T-cell (primary cell): ENCODE measurements around the gene SNED1. TPM values are rescaled to one million over a fixed set of nuclear protein-coding genes. Genes with fewer than 3 reads are reported as not detected.

Experiments used
- ATAC-seq, 4 experiments: fragments of 200-7000 bp in 3 of 4; fragments of 150-1000 bp in 1 of 4; cut with Tn5 transposase; replicated peaks in 1 of 4; 1 replicate in 3 of 4; 2 replicates in 1 of 4; pipeline ENCODE4 v1.10.0; 2021; ENCODE audit warnings: moderate library complexity in 3 of 4, mild to moderate bottlenecking in 2 of 4, moderate number of reproducible peaks in 1 of 4
- CTCF ChIA-PET, 2 donors: fragments of 300-600 bp; sonication (Branson Sonifier 250); formaldehyde crosslinking; loops; one replicate each; lab custom pipeline; 2022; ENCODE audit warnings: antibody characterized with exemption in 2 of 2; lab: Charles Lee
- POLR2A ChIA-PET, 2 donors: fragments of 300-600 bp; sonication (Branson Sonifier 250); formaldehyde crosslinking; loops; one replicate each; lab custom pipeline; 2022; ENCODE audit warnings: antibody characterized with exemption in 2 of 2; lab: Charles Lee
- DNase-seq, 35 experiments: peaks; one replicate each; pipeline versions ENCODE4 v3.0.0 to v3.0.0-alpha.2; 2013 to 2023
- H3K27ac ChIP-seq: one replicate; pipeline ENCODE4 v1.5.1; 2013; ENCODE audit warnings: low read length
- H3K27me3 ChIP-seq, 2 experiments: replicated peaks in 1 of 2; 1 replicate in 1 of 2; 2 replicates in 1 of 2; pipeline versions ENCODE4 v1.6.1 to v1.7.0; 2013; ENCODE audit warnings: low read length in 1 of 2, mixed read lengths in 1 of 2; ENCODE audit not compliant: control insufficient read depth in 2 of 2, insufficient read depth in 2 of 2; ENCODE audit errors: extremely low read depth in 1 of 2
- H3K36me3 ChIP-seq, 2 donors: 1 replicate in 1 of 2; 2 replicates in 1 of 2; pipeline versions ENCODE4 v1.6.1 to v1.7.0; 2013; ENCODE audit warnings: low read length in 1 of 2; ENCODE audit not compliant: control insufficient read depth in 2 of 2, insufficient read depth in 1 of 2; ENCODE audit errors: extremely low read depth in 1 of 2
- H3K4me1 ChIP-seq, 2 experiments: 1 replicate in 1 of 2; 2 replicates in 1 of 2; pipeline versions ENCODE4 v1.6.1 to v1.7.0; 2013; ENCODE audit warnings: low read length in 2 of 2, mixed read lengths in 1 of 2; ENCODE audit not compliant: insufficient read depth in 2 of 2, control insufficient read depth in 1 of 2; ENCODE audit errors: extremely low read depth in 1 of 2
- H3K4me3 ChIP-seq, 2 donors: 1 replicate in 1 of 2; 2 replicates in 1 of 2; pipeline versions ENCODE4 v1.5.1 to v1.7.0; 2013; ENCODE audit warnings: mild to moderate bottlenecking in 2 of 2, low read length in 1 of 2, moderate library complexity in 1 of 2; ENCODE audit not compliant: control insufficient read depth in 1 of 2; ENCODE audit errors: extremely low read depth in 1 of 2
- H3K9me3 ChIP-seq: 2 replicates; pipeline ENCODE4 v1.7.0; 2013
- H3K27ac Mint-ChIP-seq, 2 donors: one replicate each; pipeline ENCODE4 v1.8.0; 2020 to 2021; ENCODE audit warnings: mild to moderate bottlenecking in 2 of 2, mixed read lengths in 2 of 2
- H3K27me3 Mint-ChIP-seq, 2 donors: one replicate each; pipeline ENCODE4 v1.8.0; 2021 to 2022; ENCODE audit warnings: mixed read lengths in 2 of 2
- H3K36me3 Mint-ChIP-seq: one replicate; pipeline ENCODE4 v1.8.0; 2021; ENCODE audit warnings: mixed read lengths
- H3K4me1 Mint-ChIP-seq, 3 donors: one replicate each; pipeline ENCODE4 v1.8.0; 2020 to 2022; ENCODE audit warnings: mixed read lengths in 3 of 3, mild to moderate bottlenecking in 1 of 3
- H3K4me3 Mint-ChIP-seq, 3 donors: one replicate each; pipeline ENCODE4 v1.8.0; 2020 to 2022; ENCODE audit warnings: mild to moderate bottlenecking in 3 of 3, mixed read lengths in 3 of 3, moderate library complexity in 3 of 3
- H3K9me3 Mint-ChIP-seq, 3 donors: one replicate each; pipeline ENCODE4 v1.8.0; 2020 to 2022; ENCODE audit warnings: mixed read lengths in 3 of 3
- WGBS: methylation state at CpG from one replicate; pipeline ENCODE4 v1.1.5; 2013; ENCODE audit warnings: missing lambda C conversion rate; ENCODE audit not compliant: insufficient coverage; 5-methylcytosine and 5-hydroxymethylcytosine counted together
- total RNA-seq, 35 experiments: library from RNA in 6 of 35; stranded (reverse) in 6 of 35; fragments of 120-200 nt in 1 of 35; gene quantifications; one replicate each; pipeline versions ENCODE4 v1.2.1 to v1.2.4 and lab custom pipeline; 2013 to 2026

SNED1 gene
- total RNA-seq, 5 donors from 2014 or later (not counting 1 experiment from before 2014, with no cell fraction given), result 37.7 to 82.5 (median 69.4) TPM

DNA sequence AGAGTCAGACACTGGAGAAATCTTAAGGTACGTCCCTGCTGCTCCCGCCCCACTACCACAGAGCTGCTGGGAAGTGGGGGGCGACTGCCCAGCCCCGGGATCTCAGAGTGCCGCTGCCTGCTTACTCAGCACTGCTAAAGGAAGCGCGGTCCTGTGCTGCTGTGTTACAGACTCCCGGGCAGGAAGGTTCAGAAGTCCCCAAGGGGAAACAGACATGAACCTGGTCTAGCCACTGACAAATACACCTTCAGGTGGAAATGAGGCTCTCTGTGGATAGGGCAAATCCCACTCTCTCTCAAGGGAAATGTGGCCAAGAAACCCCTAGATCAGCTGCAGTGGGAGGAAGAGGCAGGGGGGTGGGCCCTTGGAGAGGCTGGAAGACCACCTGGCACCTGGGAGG, 90.0 kb downstream of the SNED1 start:
- H3K27me3 Mint-ChIP-seq, result no peaks in the 10 kb centered on the region
- H3K27ac Mint-ChIP-seq, result peak overlapping the region in 1 of 2 donors; percentile 79
- ChIA-PET CTCF (no interaction called here), POLR2A (no interaction called here)
- peaks cover 3 to 6% (median 6%) of the 10 kb centered on the region in 3 donors for H3K9me3 Mint-ChIP-seq
- H3K4me3 Mint-ChIP-seq, result no peak overlapping the region
- WGBS, result 78% methylated on average over 8 of the region's 8 CpGs
- H3K27ac ChIP-seq, result no peak overlapping the region
- peaks cover 22 to 71% of the 10 kb centered on the region in 2 donors for H3K36me3 ChIP-seq
- H3K9me3 ChIP-seq, result no peaks in the 10 kb centered on the region
- H3K4me3 ChIP-seq, result no peak overlapping the region
- H3K27me3 ChIP-seq, result no peaks in the 10 kb centered on the region
- peaks cover 21 to 34% (median 29%) of the 10 kb centered on the region in 3 donors for H3K4me1 Mint-ChIP-seq
- DNase-seq (no peak), ATAC-seq (no peak)
- H3K4me1 ChIP-seq, result peaks cover 9 to 13% of the 10 kb centered on the region in 2 experiments
- H3K36me3 Mint-ChIP-seq, result peaks cover 63% of the 10 kb centered on the region

DNA sequence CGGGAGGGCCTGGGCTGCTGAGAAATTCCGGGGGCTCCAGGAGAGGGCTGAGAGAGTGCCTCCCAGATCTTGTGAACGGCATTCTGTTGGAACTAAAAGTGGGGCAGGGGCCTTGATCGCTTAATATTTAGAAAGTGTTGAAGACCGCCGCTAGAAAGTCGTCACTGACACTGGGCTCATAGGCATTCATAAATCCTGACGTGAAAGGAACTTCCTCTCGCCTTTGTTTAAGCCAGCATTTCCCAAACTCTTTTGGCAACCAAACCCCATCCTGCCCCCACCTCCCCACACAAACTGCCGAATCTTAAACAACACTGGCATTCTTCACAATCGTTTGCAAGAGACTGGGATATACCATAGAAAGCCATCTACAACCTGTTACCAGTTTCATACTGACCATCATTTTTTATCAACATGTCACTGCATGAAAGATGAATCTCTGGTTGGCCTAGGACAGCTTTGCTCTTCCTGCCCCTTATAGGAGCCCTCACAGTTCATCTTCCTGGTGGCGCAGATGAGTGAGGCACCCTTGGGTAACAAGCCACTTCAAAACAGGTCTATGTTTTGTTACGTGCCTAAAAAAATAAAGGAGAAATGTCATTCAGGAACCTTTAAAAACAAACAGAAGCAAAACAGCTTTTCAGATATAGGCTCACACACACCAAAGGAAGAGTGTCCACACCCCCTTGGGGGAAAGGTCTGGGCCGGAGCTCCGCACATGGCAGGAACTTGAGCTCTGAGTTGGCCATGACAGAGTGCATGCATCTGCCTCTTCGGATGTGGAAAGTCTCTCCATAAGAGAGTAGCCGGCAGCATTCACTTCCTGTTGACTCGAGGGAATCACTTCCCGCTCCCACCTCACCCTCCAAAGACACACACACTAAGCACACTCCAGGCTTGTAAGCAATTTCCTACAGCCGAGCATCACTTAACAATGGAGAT, 90.6 kb downstream of the SNED1 start:
- H3K27me3 ChIP-seq, result no peaks in the 10 kb centered on the region
- peaks cover 63% of the 10 kb centered on the region for H3K36me3 Mint-ChIP-seq
- peaks cover 22 to 78% of the 10 kb centered on the region in 2 donors for H3K36me3 ChIP-seq
- 86% methylated on average over 15 of the region's 20 CpGs for WGBS
- H3K27me3 Mint-ChIP-seq, result no peaks in the 10 kb centered on the region
- peak overlapping the region; percentile 39 to 80 for H3K27ac Mint-ChIP-seq
- no peak overlapping the region for H3K4me3 Mint-ChIP-seq
- peaks cover 3 to 6% (median 6%) of the 10 kb centered on the region in 3 donors for H3K9me3 Mint-ChIP-seq
- peaks cover 20 to 38% (median 33%) of the 10 kb centered on the region in 3 donors for H3K4me1 Mint-ChIP-seq
- CTCF ChIA-PET, result interaction anchor here in 1 of 2 donors (0.6 kb wide), 1 partner anchor 16 kb away, joined by 4 read pairs; no protein-coding TSS in a partner anchor
- no peak overlapping the region for H3K4me3 ChIP-seq
- no peak overlapping the region for H3K27ac ChIP-seq
- peak in 2 of 35 experiments; percentile 12 to 23 for DNase-seq
- H3K9me3 ChIP-seq, result no peaks in the 10 kb centered on the region
- POLR2A ChIA-PET, result no interaction called here
- H3K4me1 ChIP-seq, result peaks cover 9 to 16% of the 10 kb centered on the region in 2 experiments
- ATAC-seq, result peak; percentile 39 to 72 (median 60)

GRCh38 chr2:241091201-241091600, 92.8 kb downstream of the SNED1 start:
- Mint-ChIP-seq H3K4me1 (peaks cover 37 to 57% (median 52%) of the 10 kb centered on the region in 3 donors), H3K4me3 (no peak overlapping the region), H3K9me3 (no peaks in the 10 kb centered on the region), H3K27ac (peak overlapping the region; percentile 68 to 69), H3K27me3 (no peaks in the 10 kb centered on the region), H3K36me3 (peaks cover 60% of the 10 kb centered on the region)
- peak in 1 of 35 experiments; percentile 8 for DNase-seq
- ChIA-PET CTCF (no interaction called here), POLR2A (no interaction called here)
- H3K4me1 ChIP-seq, result peaks cover 23 to 37% of the 10 kb centered on the region in 2 experiments
- H3K4me3 ChIP-seq, result no peak overlapping the region
- no peak for ATAC-seq
- no peaks in the 10 kb centered on the region for H3K27me3 ChIP-seq
- H3K9me3 ChIP-seq, result no peaks in the 10 kb centered on the region
- peaks cover 22 to 93% of the 10 kb centered on the region in 2 donors for H3K36me3 ChIP-seq
- no peak overlapping the region for H3K27ac ChIP-seq
- WGBS, result 94% methylated on average over 7 of the region's 10 CpGs

DNA sequence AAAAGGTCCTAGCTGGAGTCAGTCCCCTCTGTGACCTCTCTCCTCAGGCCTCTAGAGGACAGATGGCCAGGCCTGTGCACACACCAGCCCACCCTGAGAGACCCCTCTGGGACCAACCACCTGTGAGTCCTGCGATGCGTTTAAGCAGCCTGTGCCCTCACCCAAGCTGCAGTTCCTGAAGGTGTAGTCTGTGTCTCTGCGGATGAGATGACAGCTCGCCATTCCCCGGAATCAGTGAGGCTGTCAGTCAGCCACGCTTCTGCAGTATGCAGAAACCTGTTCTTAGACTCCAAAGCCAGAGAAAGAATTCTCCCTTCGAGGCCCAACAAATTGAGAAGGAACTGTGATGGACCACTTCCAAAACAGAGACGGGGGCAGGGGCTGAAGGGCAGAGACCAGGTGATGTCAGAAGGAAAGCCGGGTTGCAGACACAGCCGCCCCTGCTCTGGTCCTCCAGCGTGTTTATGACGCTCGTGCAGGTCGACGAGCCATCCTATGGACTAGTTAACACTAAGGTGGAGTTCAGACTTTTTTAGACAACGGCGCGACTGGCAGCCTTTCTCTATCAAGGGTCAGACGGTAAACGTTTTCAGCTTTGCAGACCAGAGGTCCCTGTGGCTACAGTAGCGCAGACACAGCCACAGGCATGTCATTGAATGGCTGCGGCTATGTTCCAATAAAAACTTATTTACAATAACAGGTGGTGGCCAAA, 93.5 kb downstream of the SNED1 start:
- Histone ChIP-seq H3K27me3 (no peaks in the 10 kb centered on the region), H3K36me3 (peaks cover 22 to 93% of the 10 kb centered on the region in 2 donors), H3K4me1 (peaks cover 27 to 40% of the 10 kb centered on the region in 2 experiments), H3K9me3 (no peaks in the 10 kb centered on the region), H3K4me3 (no peak overlapping the region), H3K27ac (no peak overlapping the region)
- H3K9me3 Mint-ChIP-seq, result no peaks in the 10 kb centered on the region
- H3K27me3 Mint-ChIP-seq, result no peaks in the 10 kb centered on the region
- CTCF ChIA-PET, result no interaction called here
- no peak overlapping the region for H3K4me3 Mint-ChIP-seq
- H3K4me1 Mint-ChIP-seq, result peaks cover 44 to 64% (median 59%) of the 10 kb centered on the region in 3 donors
- POLR2A ChIA-PET, result no interaction called here
- 96% methylated on average over 22 of the region's 22 CpGs for WGBS
- no peak for ATAC-seq
- no peak for DNase-seq
- H3K36me3 Mint-ChIP-seq, result peaks cover 58% of the 10 kb centered on the region
- peak overlapping the region in 1 of 2 donors; percentile 64 for H3K27ac Mint-ChIP-seq

DNA sequence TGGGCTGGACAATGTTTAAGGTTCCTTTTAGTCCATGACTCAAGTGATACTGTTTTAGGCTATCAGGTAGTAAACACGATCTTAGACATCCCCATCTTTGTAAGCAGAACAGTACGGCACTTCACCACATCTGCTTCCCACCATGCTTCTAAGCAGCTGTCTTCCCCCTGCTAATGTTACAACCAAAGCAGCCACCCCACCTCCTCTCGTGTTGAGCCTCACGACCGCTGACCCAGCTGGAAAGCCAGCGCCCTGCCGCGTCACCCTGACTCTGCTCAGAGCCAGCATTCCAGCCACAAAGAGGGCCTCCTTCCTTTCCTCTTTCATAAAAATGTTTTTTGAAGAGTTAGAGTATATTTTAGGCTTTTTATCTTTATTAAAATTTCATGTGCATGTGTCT, 94.3 kb downstream of the SNED1 start:
- Histone ChIP-seq H3K27me3 (no peaks in the 10 kb centered on the region), H3K27ac (no peak overlapping the region), H3K4me1 (peaks cover 31 to 43% of the 10 kb centered on the region in 2 experiments), H3K36me3 (peaks cover 19 to 93% of the 10 kb centered on the region in 2 donors), H3K9me3 (no peaks in the 10 kb centered on the region), H3K4me3 (no peak overlapping the region)
- Mint-ChIP-seq H3K36me3 (peaks cover 59% of the 10 kb centered on the region), H3K4me1 (peaks cover 52 to 72% (median 67%) of the 10 kb centered on the region in 3 donors), H3K4me3 (no peak overlapping the region), H3K9me3 (no peaks in the 10 kb centered on the region), H3K27me3 (no peaks in the 10 kb centered on the region), H3K27ac (peak overlapping the region in 1 of 2 donors; percentile 73)
- ChIA-PET CTCF (interaction anchor here in 1 of 2 donors (0.5 kb wide), 1 partner anchor 536 kb away, joined by 3 read pairs; no protein-coding TSS in a partner anchor), POLR2A (no interaction called here)
- no peak for DNase-seq
- ATAC-seq, result no peak
- 76% methylated on average over 2 of the region's 8 CpGs for WGBS
